Hippocampal formation (tissue), 2 donors: Measurements from ENCODE around the gene SPDYE2.
"Not testable (repeated sequence)": the region's sequence is repeated elsewhere in the genome, so short reads cannot be mapped to it uniquely, and the experiment has no call there.

Experiments
- DNase-seq, 2 donors: peaks; one replicate each; lab custom pipeline; 2025; lab: John Stamatoyannopoulos, UW

The SPDYE2 gene

GRCh38 chr7:102604431-102605145, 53.6 kb downstream of the SPDYE2 start:
- DNase-seq = not testable (repeated sequence)

- not testable (repeated sequence) for DNase-seq
Observed at GRCh38 chr7:102606848-102607247, 55.8 kb downstream of the SPDYE2 start.

GRCh38 chr7:102609734-102610133, 58.7 kb downstream of the SPDYE2 start:
- not testable (repeated sequence) for DNase-seq

GRCh38 chr7:102610441-102610840, 59.4 kb downstream of the SPDYE2 start:
- not testable (repeated sequence) for DNase-seq

GRCh38 chr7:102611013-102611674, 60.1 kb downstream of the SPDYE2 start:
- not testable (repeated sequence) for DNase-seq

GRCh38 chr7:102611675-102612325, 60.8 kb downstream of the SPDYE2 start:
- not testable (repeated sequence) for DNase-seq
